C4-2B (cell line): ENCODE measurements around the gene SLC8A3.

Experiments used
- CTCF ChIP-seq: fragments of 450-650 bp; conservative IDR thresholded peaks from 2 replicates; pipeline ENCODE4 v1.5.1; 2017; ENCODE audit warnings: mild to moderate bottlenecking
- ZFX ChIP-seq: fragments of 450-650 bp; IDR thresholded peaks from 2 replicates; pipeline ENCODE4 v1.6.1; 2017

GRCh38 chr14:70098250-70098809 lies 90.4 kb downstream of the SLC8A3 start:
- no peak for TF ChIP-seq CTCF
- TF ChIP-seq ZFX: no peak
